Natural killer cell (primary cell): ENCODE data around the gene HSPB8. TPM values are rescaled to one million over a fixed set of nuclear protein-coding genes. Genes with fewer than 3 reads are reported as not detected.

ENCODE experiments used
- ATAC-seq, 3 donors: fragments of 150-1000 bp in 2 of 3; fragments of 200-7000 bp in 1 of 3; cut with Tn5 transposase; 1 replicate in 1 of 3; 2 replicates in 2 of 3; pipeline ENCODE4 v1.10.0; 2021; ENCODE audit warnings: mild to moderate bottlenecking in 2 of 3, moderate library complexity in 2 of 3
- DNase-seq, 2 donors: peaks; one replicate each; pipeline versions ENCODE4 v3.0.0 to v3.0.0-alpha.2; 2013 to 2021; ENCODE audit warnings: mixed read lengths in 1 of 2
- H3K27ac ChIP-seq: one replicate; pipeline ENCODE4 v1.5.1; 2013; ENCODE audit warnings: mild to moderate bottlenecking, low read length
- H3K27me3 ChIP-seq: one replicate; pipeline ENCODE4 v1.6.1; 2013; ENCODE audit warnings: low read length; ENCODE audit not compliant: control insufficient read depth, insufficient read depth
- H3K36me3 ChIP-seq: one replicate; pipeline ENCODE4 v1.6.1; 2013; ENCODE audit warnings: low read length; ENCODE audit not compliant: control insufficient read depth, insufficient read depth
- H3K4me1 ChIP-seq: one replicate; pipeline ENCODE4 v1.6.1; 2013; ENCODE audit warnings: low read length; ENCODE audit not compliant: control insufficient read depth, insufficient read depth
- H3K4me3 ChIP-seq: one replicate; pipeline ENCODE4 v1.5.1; 2013; ENCODE audit warnings: low read length
- H3K9me3 ChIP-seq: one replicate; pipeline ENCODE4 v1.6.1; 2013; ENCODE audit warnings: low read length; ENCODE audit not compliant: control insufficient read depth, insufficient read depth
- H3K27ac Mint-ChIP-seq, 2 donors: one replicate each; pipeline ENCODE4 v1.8.0; 2022; ENCODE audit warnings: mild to moderate bottlenecking in 2 of 2, mixed read lengths in 2 of 2, moderate library complexity in 1 of 2
- H3K27me3 Mint-ChIP-seq, 2 donors: one replicate each; pipeline ENCODE4 v1.8.0; 2022; ENCODE audit warnings: low read depth in 2 of 2, mixed read lengths in 2 of 2
- H3K36me3 Mint-ChIP-seq: one replicate; pipeline ENCODE4 v1.8.0; 2022; ENCODE audit warnings: mixed read lengths
- H3K4me1 Mint-ChIP-seq, 2 donors: one replicate each; pipeline ENCODE4 v1.8.0; 2022; ENCODE audit warnings: mixed read lengths in 2 of 2
- H3K4me3 Mint-ChIP-seq: one replicate; pipeline ENCODE4 v1.8.0; 2022; ENCODE audit warnings: mild to moderate bottlenecking, moderate library complexity, mixed read lengths
- H3K9me3 Mint-ChIP-seq, 2 donors: one replicate each; pipeline ENCODE4 v1.8.0; 2022; ENCODE audit warnings: mixed read lengths in 2 of 2
- CTCF ChIP-seq: fragments of 200-600 bp; IDR thresholded peaks from one replicate; pipeline ENCODE4 v1.8.0; 2022; ENCODE audit warnings: antibody characterized with exemption
- WGBS: methylation state at CpG from one replicate; pipeline ENCODE4 v1.1.7; 2013; ENCODE audit warnings: missing lambda C conversion rate; ENCODE audit not compliant: insufficient coverage; 5-methylcytosine and 5-hydroxymethylcytosine counted together
- intact Hi-C: fragments of 100-400 bp; cut with micrococcal nuclease; formaldehyde crosslinking; loops from one replicate; pipeline ENCODE4 v1.14.2; 2022
- total RNA-seq, 4 donors: library from RNA; stranded (reverse); fragments of 120-200 nt in 1 of 4; gene quantifications; one replicate each; pipeline versions ENCODE4 v1.2.3 to v1.2.4, GENCODE V29; 2013 to 2022

Gene HSPB8
- total RNA-seq, 3 donors from 2014 or later (not counting 1 experiment from before 2014, with no cell fraction given) = not detected

- intact Hi-C loops = no loop called here
- peaks cover 3 to 6% of the 10 kb centered on the region in 2 donors for H3K27me3 Mint-ChIP-seq
- H3K9me3 ChIP-seq = no peaks in the 10 kb centered on the region
- no peaks in the 10 kb centered on the region for H3K9me3 Mint-ChIP-seq
- no peak overlapping the region for H3K27ac Mint-ChIP-seq
- H3K36me3 ChIP-seq = no peaks in the 10 kb centered on the region
- H3K4me1 ChIP-seq = no peaks in the 10 kb centered on the region
- ATAC-seq = no peak
- H3K4me1 Mint-ChIP-seq = no peaks in the 10 kb centered on the region
- no peak for TF ChIP-seq CTCF
- WGBS = 78% methylated on average over 2 of the region's 3 CpGs
- no peak overlapping the region for H3K27ac ChIP-seq
- no peaks in the 10 kb centered on the region for H3K27me3 ChIP-seq
- no peaks in the 10 kb centered on the region for H3K36me3 Mint-ChIP-seq
- H3K4me3 Mint-ChIP-seq = no peak overlapping the region
- no peak for DNase-seq
- no peak overlapping the region for H3K4me3 ChIP-seq
These were observed 10.8 kb upstream of the HSPB8 start for GRCh38 chr12:119167902-119168301.

- H3K27me3 ChIP-seq = no peaks in the 10 kb centered on the region
- 97% methylated on average over 3 of the region's 3 CpGs for WGBS
- no peaks in the 10 kb centered on the region for H3K4me1 ChIP-seq
These were observed 10.0 kb upstream of the HSPB8 start for GRCh38 chr12:119168721-119169120.

GRCh38 chr12:119169150-119169549 lies 9.6 kb upstream of the HSPB8 start:
- Mint-ChIP-seq H3K4me3 (no peak overlapping the region), H3K27me3 (peaks cover 3 to 6% of the 10 kb centered on the region in 2 donors)

More at GRCh38 chr12:119168721-119169120, 10.0 kb upstream of the HSPB8 start:
- Histone ChIP-seq H3K4me3 (no peak overlapping the region), H3K36me3 (no peaks in the 10 kb centered on the region), H3K9me3 (no peaks in the 10 kb centered on the region), H3K27ac (no peak overlapping the region)
- DNase-seq (no peak), ATAC-seq (no peak)
- H3K4me1 Mint-ChIP-seq = no peaks in the 10 kb centered on the region
- H3K27me3 Mint-ChIP-seq = peaks cover 3 to 6% of the 10 kb centered on the region in 2 donors
- TF ChIP-seq CTCF = no peak
- no peaks in the 10 kb centered on the region for H3K9me3 Mint-ChIP-seq
- H3K27ac Mint-ChIP-seq = no peak overlapping the region
- H3K4me3 Mint-ChIP-seq = no peak overlapping the region
- H3K36me3 Mint-ChIP-seq = no peaks in the 10 kb centered on the region
- intact Hi-C loops = no loop called here

More at GRCh38 chr12:119169150-119169549, 9.6 kb upstream of the HSPB8 start:
- no peaks in the 10 kb centered on the region for H3K4me1 ChIP-seq
- H3K36me3 ChIP-seq = no peaks in the 10 kb centered on the region
- WGBS = 52% methylated on average over 2 of the region's 2 CpGs
- no peaks in the 10 kb centered on the region for H3K27me3 ChIP-seq
- Mint-ChIP-seq H3K4me1 (no peaks in the 10 kb centered on the region), H3K9me3 (no peaks in the 10 kb centered on the region), H3K27ac (no peak overlapping the region), H3K36me3 (no peaks in the 10 kb centered on the region)
- no peak overlapping the region for H3K4me3 ChIP-seq
- no peak overlapping the region for H3K27ac ChIP-seq
- TF ChIP-seq CTCF = no peak
- ATAC-seq (no peak), DNase-seq (no peak)
- intact Hi-C loops = no loop called here
- H3K9me3 ChIP-seq = no peaks in the 10 kb centered on the region
